ENCODE results near the gene IQCH.
A peak's percentile ranks its signal among the peaks of the same experiment; 100 is the strongest.

Gene IQCH

GRCh38 chr15:67303490-67304363, 49.1 kb downstream of the IQCH start:
- peak; percentile 8 for DNase-seq

- DNase-seq, result no peak
Measured at GRCh38 chr15:67304778-67305177, 50.2 kb downstream of the IQCH start.

GRCh38 chr15:67305506-67305905, 50.9 kb downstream of the IQCH start:
- DNase-seq, result no peak

GRCh38 chr15:67307156-67307555, 52.6 kb downstream of the IQCH start:
- DNase-seq, result no peak

GRCh38 chr15:67307889-67308597, 53.5 kb downstream of the IQCH start:
- DNase-seq, result no peak

- DNase-seq, result no peak
Measured at GRCh38 chr15:67311731-67312130, 57.1 kb downstream of the IQCH start.

- DNase-seq, result no peak
Measured at GRCh38 chr15:67319961-67320360, 65.4 kb downstream of the IQCH start.

- no peak for DNase-seq
Measured at GRCh38 chr15:67321352-67321751, 66.8 kb downstream of the IQCH start.

- DNase-seq, result no peak
Measured at GRCh38 chr15:67322481-67322880, 67.9 kb downstream of the IQCH start.

- no peak for DNase-seq
Measured at GRCh38 chr15:67327312-67327711, 72.7 kb downstream of the IQCH start.

GRCh38 chr15:67327737-67328136, 73.2 kb downstream of the IQCH start:
- DNase-seq, result no peak

GRCh38 chr15:67329984-67330733, 75.6 kb downstream of the IQCH start:
- DNase-seq, result no peak

- no peak for DNase-seq
Measured at GRCh38 chr15:67331676-67332075, 77.1 kb downstream of the IQCH start.

- no peak for DNase-seq
Measured at GRCh38 chr15:67335026-67335425, 80.4 kb downstream of the IQCH start.

- no peak for DNase-seq
Measured at GRCh38 chr15:67335534-67336222, 81.1 kb downstream of the IQCH start.

- DNase-seq, result no peak
Measured at GRCh38 chr15:67340630-67341029, 86.0 kb downstream of the IQCH start.

- no peak for DNase-seq
Measured at GRCh38 chr15:67341539-67341938, 87.0 kb downstream of the IQCH start.

GRCh38 chr15:67343206-67343605, 88.6 kb downstream of the IQCH start:
- DNase-seq, result no peak

- no peak for DNase-seq
Measured at GRCh38 chr15:67349634-67350033, 95.0 kb downstream of the IQCH start.

- no peak for DNase-seq
Measured at GRCh38 chr15:67350042-67350441, 95.5 kb downstream of the IQCH start.

- DNase-seq, result no peak
Measured at GRCh38 chr15:67358391-67358790, 103.8 kb downstream of the IQCH start.

GRCh38 chr15:67358812-67359211, 104.2 kb downstream of the IQCH start:
- no peak for DNase-seq
